ENCODE measurements around the gene LAT.

DNA sequence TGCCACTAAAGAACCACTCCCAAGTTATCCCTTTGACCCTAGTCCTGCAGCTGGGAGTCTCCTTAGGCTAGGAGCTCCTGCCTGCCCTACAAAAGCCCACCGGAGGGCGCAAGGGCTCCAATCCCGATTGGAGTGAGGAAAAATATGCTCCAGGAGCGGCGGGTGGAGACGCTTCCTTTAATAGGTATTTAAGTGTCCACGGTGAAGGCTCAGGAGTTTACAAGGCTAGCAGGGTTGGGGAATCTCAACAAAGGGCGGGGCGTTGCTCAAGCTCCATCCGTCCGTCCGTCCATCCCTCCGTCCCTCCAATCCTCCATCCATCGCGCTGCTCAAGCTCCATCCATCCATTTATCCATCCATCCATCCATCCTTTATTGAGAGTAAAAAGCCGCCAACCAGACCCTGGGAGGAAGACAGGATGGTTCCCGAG is 10.8 kb upstream of the LAT start:
- no peak for TF ChIP-seq POLR2A (IDR thresholded peaks at IDR 0.05)
- TF ChIP-seq, protein P1, sequence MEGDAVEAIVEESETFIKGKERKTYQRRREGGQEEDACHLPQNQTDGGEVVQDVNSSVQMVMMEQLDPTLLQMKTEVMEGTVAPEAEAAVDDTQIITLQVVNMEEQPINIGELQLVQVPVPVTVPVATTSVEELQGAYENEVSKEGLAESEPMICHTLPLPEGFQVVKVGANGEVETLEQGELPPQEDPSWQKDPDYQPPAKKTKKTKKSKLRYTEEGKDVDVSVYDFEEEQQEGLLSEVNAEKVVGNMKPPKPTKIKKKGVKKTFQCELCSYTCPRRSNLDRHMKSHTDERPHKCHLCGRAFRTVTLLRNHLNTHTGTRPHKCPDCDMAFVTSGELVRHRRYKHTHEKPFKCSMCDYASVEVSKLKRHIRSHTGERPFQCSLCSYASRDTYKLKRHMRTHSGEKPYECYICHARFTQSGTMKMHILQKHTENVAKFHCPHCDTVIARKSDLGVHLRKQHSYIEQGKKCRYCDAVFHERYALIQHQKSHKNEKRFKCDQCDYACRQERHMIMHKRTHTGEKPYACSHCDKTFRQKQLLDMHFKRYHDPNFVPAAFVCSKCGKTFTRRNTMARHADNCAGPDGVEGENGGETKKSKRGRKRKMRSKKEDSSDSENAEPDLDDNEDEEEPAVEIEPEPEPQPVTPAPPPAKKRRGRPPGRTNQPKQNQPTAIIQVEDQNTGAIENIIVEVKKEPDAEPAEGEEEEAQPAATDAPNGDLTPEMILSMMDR (IDR thresholded peaks at IDR 0.05) = peak in 4 of 6 experiments; percentile 37 to 49 (median 44)
